ENCODE data around the gene ARSB.

Gene ARSB

DNA sequence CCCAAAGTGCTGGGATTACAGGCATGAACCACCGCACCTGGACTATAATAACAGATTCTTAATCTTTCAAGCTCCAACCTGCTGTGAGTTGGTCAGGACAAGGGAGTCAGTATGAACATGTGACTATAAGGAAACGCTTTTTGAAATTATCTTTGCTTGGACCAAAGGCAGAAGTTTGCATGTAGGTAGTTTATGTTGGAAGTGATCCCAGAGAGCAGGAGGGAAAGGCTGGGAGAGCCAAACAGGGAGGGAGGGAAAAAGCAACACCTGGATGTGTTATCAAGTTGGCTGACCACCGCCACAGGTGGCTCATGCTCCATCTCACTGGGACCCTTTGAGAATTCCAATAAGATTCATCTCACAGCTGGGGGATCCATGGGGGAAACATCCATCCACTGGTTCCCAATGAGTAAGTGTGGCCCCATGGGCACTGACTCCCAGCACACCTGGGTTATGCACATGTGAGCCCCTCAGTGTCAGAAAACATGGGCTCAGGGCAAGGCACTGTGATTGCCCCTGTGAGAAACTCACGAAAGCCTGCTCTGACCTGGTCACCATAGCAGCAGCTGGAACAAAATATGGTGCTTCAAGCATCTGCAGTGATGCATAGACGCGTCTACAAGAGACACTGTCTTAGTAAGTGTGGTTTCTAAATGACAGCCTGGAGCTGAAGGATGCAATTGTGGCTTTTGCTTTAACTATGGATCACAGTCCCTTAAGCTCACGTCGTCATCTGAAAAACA is 62.1 kb downstream of the ARSB start:
- Histone ChIP-seq H3K36me3 (replicated peaks; ENCODE audit: low read depth, low read length) (no peaks in the 10 kb centered on the region), H3K27ac (ENCODE audit: low read length) (no peak overlapping the region), H4K20me1 (ENCODE audit: insufficient read depth, low read length) (no peaks in the 10 kb centered on the region), H3K9me3 (ENCODE audit: insufficient read depth, low read length) (no peaks in the 10 kb centered on the region), H3K4me2 (ENCODE audit: low read length) (no peak overlapping the region), H3K79me2 (ENCODE audit: low read length) (no peaks in the 10 kb centered on the region), H3K27me3 (ENCODE audit: low read depth, low read length) (no peaks in the 10 kb centered on the region), H3K9ac (ENCODE audit: low read length) (no peak overlapping the region), H2AFZ (ENCODE audit: low read depth, low read length) (no peak overlapping the region), H3K4me1 (ENCODE audit: low read length) (no peaks in the 10 kb centered on the region), H3K4me3 (ENCODE audit: low read length) (no peak overlapping the region)
- no peak for TF ChIP-seq EZH2phosphoT487 (IDR thresholded peaks at IDR 0.05; ENCODE audit: low read depth)
- TF ChIP-seq, protein P1, sequence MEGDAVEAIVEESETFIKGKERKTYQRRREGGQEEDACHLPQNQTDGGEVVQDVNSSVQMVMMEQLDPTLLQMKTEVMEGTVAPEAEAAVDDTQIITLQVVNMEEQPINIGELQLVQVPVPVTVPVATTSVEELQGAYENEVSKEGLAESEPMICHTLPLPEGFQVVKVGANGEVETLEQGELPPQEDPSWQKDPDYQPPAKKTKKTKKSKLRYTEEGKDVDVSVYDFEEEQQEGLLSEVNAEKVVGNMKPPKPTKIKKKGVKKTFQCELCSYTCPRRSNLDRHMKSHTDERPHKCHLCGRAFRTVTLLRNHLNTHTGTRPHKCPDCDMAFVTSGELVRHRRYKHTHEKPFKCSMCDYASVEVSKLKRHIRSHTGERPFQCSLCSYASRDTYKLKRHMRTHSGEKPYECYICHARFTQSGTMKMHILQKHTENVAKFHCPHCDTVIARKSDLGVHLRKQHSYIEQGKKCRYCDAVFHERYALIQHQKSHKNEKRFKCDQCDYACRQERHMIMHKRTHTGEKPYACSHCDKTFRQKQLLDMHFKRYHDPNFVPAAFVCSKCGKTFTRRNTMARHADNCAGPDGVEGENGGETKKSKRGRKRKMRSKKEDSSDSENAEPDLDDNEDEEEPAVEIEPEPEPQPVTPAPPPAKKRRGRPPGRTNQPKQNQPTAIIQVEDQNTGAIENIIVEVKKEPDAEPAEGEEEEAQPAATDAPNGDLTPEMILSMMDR (IDR thresholded peaks at IDR 0.05; ENCODE audit: low read depth, low read length), result no peak

GRCh38 chr5:78920604-78921003 is 64.5 kb downstream of the ARSB start:
- no peak overlapping the region for H3K27ac ChIP-seq (ENCODE audit: low read length)
- no peaks in the 10 kb centered on the region for H3K9me3 ChIP-seq (ENCODE audit: insufficient read depth, low read length)
- no peaks in the 10 kb centered on the region for H3K36me3 ChIP-seq (replicated peaks; ENCODE audit: low read depth, low read length)
- no peak overlapping the region for H3K4me3 ChIP-seq (ENCODE audit: low read length)
- no peak overlapping the region for H2AFZ ChIP-seq (ENCODE audit: low read depth, low read length)
- no peak for TF ChIP-seq EZH2phosphoT487 (IDR thresholded peaks at IDR 0.05; ENCODE audit: low read depth)
- TF ChIP-seq, protein P1 (IDR thresholded peaks at IDR 0.05; ENCODE audit: low read depth, low read length), result no peak
- H3K4me1 ChIP-seq (ENCODE audit: low read length), result no peaks in the 10 kb centered on the region
- H3K79me2 ChIP-seq (ENCODE audit: low read length), result no peaks in the 10 kb centered on the region
- no peaks in the 10 kb centered on the region for H3K27me3 ChIP-seq (ENCODE audit: low read depth, low read length)
- no peak overlapping the region for H3K4me2 ChIP-seq (ENCODE audit: low read length)
- H3K9ac ChIP-seq (ENCODE audit: low read length), result no peak overlapping the region
- H4K20me1 ChIP-seq (ENCODE audit: insufficient read depth, low read length), result no peaks in the 10 kb centered on the region

- no peaks in the 10 kb centered on the region for H3K4me1 ChIP-seq (ENCODE audit: low read length)
- H3K27me3 ChIP-seq (ENCODE audit: low read depth, low read length), result no peaks in the 10 kb centered on the region
- no peaks in the 10 kb centered on the region for H4K20me1 ChIP-seq (ENCODE audit: insufficient read depth, low read length)
- H3K79me2 ChIP-seq (ENCODE audit: low read length), result no peaks in the 10 kb centered on the region
- TF ChIP-seq EZH2phosphoT487 (IDR thresholded peaks at IDR 0.05; ENCODE audit: low read depth), result no peak
- TF ChIP-seq, protein P1 (IDR thresholded peaks at IDR 0.05; ENCODE audit: low read depth, low read length), result no peak
- no peak overlapping the region for H3K4me2 ChIP-seq (ENCODE audit: low read length)
- no peak overlapping the region for H3K9ac ChIP-seq (ENCODE audit: low read length)
- H3K36me3 ChIP-seq (replicated peaks; ENCODE audit: low read depth, low read length), result no peaks in the 10 kb centered on the region
- H3K9me3 ChIP-seq (ENCODE audit: insufficient read depth, low read length), result no peaks in the 10 kb centered on the region
- H2AFZ ChIP-seq (ENCODE audit: low read depth, low read length), result no peak overlapping the region
- H3K27ac ChIP-seq (ENCODE audit: low read length), result no peak overlapping the region
- no peak overlapping the region for H3K4me3 ChIP-seq (ENCODE audit: low read length)
Observed at GRCh38 chr5:78919796-78920195, 65.3 kb downstream of the ARSB start.

DNA sequence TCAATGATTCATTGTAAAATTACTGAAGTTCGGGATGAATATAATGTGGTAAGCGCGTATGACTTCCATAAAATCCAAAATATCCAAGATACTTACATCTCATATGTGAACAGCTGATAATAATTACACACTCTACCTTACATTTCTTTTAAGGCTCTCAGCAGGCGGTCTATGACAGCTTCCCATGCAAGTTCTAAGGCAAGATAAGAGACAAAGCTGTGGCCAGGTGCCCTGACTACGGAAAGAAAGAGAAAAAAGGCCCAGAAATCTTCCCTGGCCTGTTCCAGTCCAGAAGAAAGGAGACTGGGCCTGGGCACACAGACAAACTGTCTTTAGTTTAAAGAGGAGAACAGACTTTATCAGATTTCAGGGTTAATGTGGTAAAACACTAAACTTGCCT is 69.1 kb downstream of the ARSB start:
- Histone ChIP-seq H3K36me3 (replicated peaks; ENCODE audit: low read depth, low read length) (no peaks in the 10 kb centered on the region), H3K9ac (ENCODE audit: low read length) (no peak overlapping the region), H3K9me3 (ENCODE audit: insufficient read depth, low read length) (no peaks in the 10 kb centered on the region), H4K20me1 (ENCODE audit: insufficient read depth, low read length) (no peaks in the 10 kb centered on the region), H2AFZ (ENCODE audit: low read depth, low read length) (no peak overlapping the region), H3K4me1 (ENCODE audit: low read length) (peaks cover 16% of the 10 kb centered on the region), H3K27ac (ENCODE audit: low read length) (no peak overlapping the region), H3K4me2 (ENCODE audit: low read length) (no peak overlapping the region), H3K4me3 (ENCODE audit: low read length) (no peak overlapping the region), H3K27me3 (ENCODE audit: low read depth, low read length) (no peaks in the 10 kb centered on the region), H3K79me2 (ENCODE audit: low read length) (no peaks in the 10 kb centered on the region)
- TF ChIP-seq, protein P1 (IDR thresholded peaks at IDR 0.05; ENCODE audit: low read depth, low read length), result no peak
- TF ChIP-seq EZH2phosphoT487 (IDR thresholded peaks at IDR 0.05; ENCODE audit: low read depth), result no peak
